K562 (cell line): Measurements from ENCODE around the gene TTC38.

Source experiments
- ATF2 ChIP-seq: sonication (generic); formaldehyde crosslinking; IDR thresholded peaks from 2 replicates; pipeline ENCODE4 v1.8.1; 2022; ENCODE audit warnings: missing genetic modification reagents
- CTCF ChIP-seq, 3 experiments: IDR thresholded peaks in 2 of 3; conservative IDR thresholded peaks in 1 of 3; 2 replicates each; pipeline ENCODE4 v1.5.1; 2011 to 2012; ENCODE audit warnings: low read length in 3 of 3, mild to moderate bottlenecking in 3 of 3, control low read depth in 2 of 3, improper control_type of control experiment in 1 of 3, inconsistent platforms in 1 of 3, low read depth in 1 of 3, mixed read lengths in 1 of 3, moderate library complexity in 1 of 3; ENCODE audit not compliant: insufficient read depth in 2 of 3
- CXXC5 ChIP-seq: fragments of 250-450 bp; sonication (Bioruptor Pico); IDR thresholded peaks from 2 replicates; pipeline ENCODE4 v1.8.0; 2022; ENCODE audit warnings: inconsistent platforms, mild to moderate bottlenecking, moderate library complexity
- DPF2 ChIP-seq: fragments of 450-650 bp; IDR thresholded peaks from 2 replicates; pipeline ENCODE4 v1.6.1; 2016
- KAT7 ChIP-seq: sonication (generic); formaldehyde crosslinking; IDR thresholded peaks from 2 replicates; pipeline ENCODE4 v1.8.0; 2022; ENCODE audit warnings: missing genetic modification reagents, mild to moderate bottlenecking, borderline replicate concordance
- NFRKB ChIP-seq: fragments of 450-650 bp; IDR thresholded peaks from 2 replicates; pipeline ENCODE4 v1.6.1; 2016; ENCODE audit warnings: low read depth
- NRF1 ChIP-seq, 2 experiments: fragments of 450-650 bp; IDR thresholded peaks in 1 of 2; conservative IDR thresholded peaks in 1 of 2; 2 replicates each; pipeline ENCODE4 v1.6.1; 2014; ENCODE audit warnings: mild to moderate bottlenecking in 2 of 2
- POLR2A ChIP-seq: fragments of 450-650 bp; conservative IDR thresholded peaks from 2 replicates; pipeline ENCODE4 v1.6.1; 2016
- PREB ChIP-seq: sonication (generic); formaldehyde crosslinking; IDR thresholded peaks from 2 replicates; pipeline ENCODE4 v1.8.1; 2023; ENCODE audit warnings: mild to moderate bottlenecking, missing genetic modification reagents
- REST ChIP-seq, 2 experiments: fragments of 450-650 bp; formaldehyde crosslinking in 1 of 2; IDR thresholded peaks; 2 replicates each; pipeline versions ENCODE4 v1.4.0 to v1.6.1; 2014 to 2020; ENCODE audit warnings: mild to moderate bottlenecking in 2 of 2, borderline replicate concordance in 1 of 2, low read depth in 1 of 2
- STAG1 ChIP-seq: sonication (generic); formaldehyde crosslinking; IDR thresholded peaks from 2 replicates; pipeline ENCODE4 v1.5.0; 2020; ENCODE audit warnings: missing genetic modification reagents, borderline replicate concordance
- THAP7 ChIP-seq: fragments of 250-450 bp; sonication (Bioruptor Pico); IDR thresholded peaks from 2 replicates; pipeline ENCODE4 v1.5.0; 2021
- ZBTB26 ChIP-seq: fragments of 450-650 bp; formaldehyde crosslinking; IDR thresholded peaks from 2 replicates; pipeline ENCODE4 v1.4.0; 2022; ENCODE audit warnings: missing genetic modification characterization

GRCh38 chr22:46322711-46323110 lies 54.9 kb downstream of the TTC38 start:
- TF ChIP-seq ATF2 (no peak), STAG1 (CRISPR knock-in tag) (no peak), KAT7 (CRISPR knock-in tag) (no peak), ZBTB26 (CRISPR knock-in tag) (no peak), CXXC5 (CRISPR knock-in tag) (no peak), POLR2A (no peak), PREB (CRISPR knock-in tag) (no peak), THAP7 (no peak), REST (IDR thresholded peaks at IDR 0.05; ENCODE audit: borderline replicate concordance) (no peak), REST (CRISPR knock-in tag; IDR thresholded peaks at IDR 0.05; ENCODE audit: low read depth) (no peak), NRF1 (conservative IDR thresholded peaks at IDR 0.05 in 1 of 2, IDR thresholded peaks at IDR 0.05 in 1 of 2) (no peak), NFRKB (no peak), CTCF (IDR thresholded peaks at IDR 0.05 in 2 of 3, conservative IDR thresholded peaks at IDR 0.05 in 1 of 3; ENCODE audit: insufficient read depth in 2 of 3, low read depth in 1 of 3, low read length in 3 of 3) (no peak), DPF2 (no peak)
